ENCODE results near the gene PCSK7. TPM values are rescaled to one million over a fixed set of nuclear protein-coding genes. Genes with fewer than 3 reads are reported as not detected.
A peak's percentile ranks its signal among the peaks of the same experiment; 100 is the strongest.

The PCSK7 gene
- total RNA-seq, 1 experiment from 2014 or later: 30.0 TPM

GRCh38 chr11:117175104-117175503 lies 56.8 kb downstream of the PCSK7 start:
- peaks cover 0 to 7% of the 10 kb centered on the region in 2 experiments; a peak in 1 of 4 replicates for H3K36me3 ChIP-seq (ENCODE audit: control insufficient read depth in 1 of 2, insufficient read depth in 2 of 2, low read length in 2 of 2)
- H3K27me3 ChIP-seq (ENCODE audit: insufficient read depth, low read length): no peaks in the 10 kb centered on the region
- RAD21 ChIA-PET (ENCODE audit: low non-redundant PET in 1 of 2, low total read pairs in 2 of 2, uncharacterized antibody in 2 of 2, unreplicated experiment in 2 of 2): no interaction called here
- no TSS peak for BruUV-seq (replicated peaks)
- H3K79me2 ChIP-seq (ENCODE audit: insufficient read depth, low read length): 0 out of 2 replicates have a peak, but pooled peaks cover 6% of the 10 kb centered on the region
- no peak overlapping the region for H3K4me3 ChIP-seq (replicated peaks in 1 of 2; ENCODE audit: low read depth in 1 of 2, low read length in 2 of 2)
- POLR2A ChIA-PET: no interaction called here
- DNase-seq (ENCODE audit: low read depth, low spot score) (no peak), ATAC-seq (no peak)
- peak overlapping the region; percentile 60; the same call in 1 of the 2 replicates for H3K27ac ChIP-seq (ENCODE audit: low read depth, low read length)
- H3K4me2 ChIP-seq (ENCODE audit: low read length): peak overlapping the region; percentile 74
- peak overlapping the region; percentile 48 for H3K9ac ChIP-seq (ENCODE audit: low read length)
- H3K9me3 ChIP-seq (ENCODE audit: control insufficient read depth in 1 of 2, insufficient read depth in 1 of 2, low read depth in 1 of 2, low read length in 2 of 2): no peaks in the 10 kb centered on the region
- TF ChIP-seq ZBTB33 (IDR thresholded peaks at IDR 0.05; ENCODE audit: extremely low read depth, insufficient replicate concordance, low read length): no peak
- no peak for TF ChIP-seq SIN3A (IDR thresholded peaks at IDR 0.05; ENCODE audit: low read depth)
- TF ChIP-seq POLR2A (IDR thresholded peaks at IDR 0.05; ENCODE audit: borderline replicate concordance, extremely low read depth, insufficient read depth, insufficient read length): no peak
- TF ChIP-seq ELF1 (IDR thresholded peaks at IDR 0.05; ENCODE audit: borderline replicate concordance, low read depth): no peak
- no peak for TF ChIP-seq ATF3 (IDR thresholded peaks at IDR 0.05)
- no peak for TF ChIP-seq YY1 (IDR thresholded peaks at IDR 0.05; ENCODE audit: extremely low read depth, insufficient replicate concordance, low read depth, low read length)
- TF ChIP-seq POLR2AphosphoS5 (IDR thresholded peaks at IDR 0.05; ENCODE audit: low read depth, low read length): no peak
- no peak for TF ChIP-seq SP1 (IDR thresholded peaks at IDR 0.05; ENCODE audit: low read depth)
- TF ChIP-seq EZH2phosphoT487 (IDR thresholded peaks at IDR 0.05; ENCODE audit: borderline replicate concordance): no peak
- no peak for TF ChIP-seq EGR1 (IDR thresholded peaks at IDR 0.05; ENCODE audit: low read depth)
- no peak for TF ChIP-seq REST (IDR thresholded peaks at IDR 0.05; ENCODE audit: low read depth)
- TF ChIP-seq JUND (IDR thresholded peaks at IDR 0.05): no peak
- TF ChIP-seq TCF7L2 (IDR thresholded peaks at IDR 0.05; ENCODE audit: borderline replicate concordance, extremely low read depth, insufficient read depth, insufficient read length): no peak
- no peak for TF ChIP-seq SRF (IDR thresholded peaks at IDR 0.05; ENCODE audit: low read depth)
- no peak for TF ChIP-seq FOSL1 (IDR thresholded peaks at IDR 0.05; ENCODE audit: low read depth)
- TF ChIP-seq MAX (IDR thresholded peaks at IDR 0.05): no peak
- no peak for TF ChIP-seq ZFX (IDR thresholded peaks at IDR 0.05)
- no peak for TF ChIP-seq CBX3 (IDR thresholded peaks at IDR 0.05; ENCODE audit: low read depth)
- no peak for TF ChIP-seq RAD21 (IDR thresholded peaks at IDR 0.05; ENCODE audit: low read depth)
- TF ChIP-seq CEBPB (IDR thresholded peaks at IDR 0.05; ENCODE audit: low read depth): no peak
- H4K20me1 ChIP-seq (ENCODE audit: insufficient read depth): no peaks in the 10 kb centered on the region
- no peaks in the 10 kb centered on the region for H3K9me2 ChIP-seq (ENCODE audit: insufficient read depth)
- H3K4me1 ChIP-seq (ENCODE audit: control insufficient read depth in 1 of 2, insufficient read depth in 2 of 2, low read length in 2 of 2): peaks cover 33 to 71% of the 10 kb centered on the region in 2 experiments
- H2AFZ ChIP-seq (ENCODE audit: low read depth, low read length, poor library complexity, severe bottlenecking): no peak overlapping the region
- CTCF ChIA-PET: no interaction called here
- intact Hi-C loops (cut with micrococcal nuclease): no loop called here
